OCI-LY7 (cell line): ENCODE data around the gene NRCAM.

Experiments
- CTCF ChIP-seq: fragments of 200-600 bp; sonication (generic); conservative IDR thresholded peaks from 2 replicates; pipeline ENCODE4 v1.5.1; 2014; ENCODE audit warnings: mild to moderate bottlenecking, antibody characterized with exemption, low read length, moderate library complexity, mixed read lengths
- EZH2phosphoT487 ChIP-seq: fragments of 200-600 bp; sonication (generic); IDR thresholded peaks from 2 replicates; pipeline ENCODE4 v1.6.1; 2018; ENCODE audit warnings: low read depth, borderline replicate concordance, mild to moderate bottlenecking, mixed run types, antibody characterized with exemption, low read length, moderate library complexity, mixed read lengths

- TF ChIP-seq CTCF = no peak
- no peak for TF ChIP-seq EZH2phosphoT487
These were observed 331.4 kb downstream of the NRCAM start for GRCh38 chr7:108124820-108125219.
